Type B pancreatic cell (in vitro differentiated cells): ENCODE data around the gene SEC16A. TPM values are rescaled to one million over a fixed set of nuclear protein-coding genes. Genes with fewer than 3 reads are reported as not detected.

Experiments used
- DNase-seq: peaks from one replicate; pipeline ENCODE4 v3.0.0; 2021; ENCODE audit warnings: mixed read lengths; ENCODE audit not compliant: unreplicated experiment; ENCODE audit errors: extremely low spot score
- H3K27ac Mint-ChIP-seq: 2 replicates; pipeline ENCODE4 v1.8.0; 2021; ENCODE audit warnings: mild to moderate bottlenecking, mixed read lengths
- H3K27me3 Mint-ChIP-seq: 2 replicates; pipeline ENCODE4 v1.8.0; 2021; ENCODE audit warnings: mixed read lengths
- H3K36me3 Mint-ChIP-seq: 2 replicates; pipeline ENCODE4 v1.8.0; 2021; ENCODE audit warnings: mixed read lengths
- H3K4me1 Mint-ChIP-seq: one replicate; pipeline ENCODE4 v1.8.0; 2021; ENCODE audit warnings: mixed read lengths; ENCODE audit not compliant: unreplicated experiment
- H3K4me3 Mint-ChIP-seq: 2 replicates; pipeline ENCODE4 v1.8.0; 2021; ENCODE audit warnings: mild to moderate bottlenecking, mixed read lengths
- H3K9me3 Mint-ChIP-seq: 2 replicates; pipeline ENCODE4 v1.8.0; 2021; ENCODE audit warnings: mixed read lengths
- total RNA-seq: library from RNA; stranded (reverse); gene quantifications from 2 replicates; pipeline ENCODE4 v1.2.1, GENCODE V29; 2021; ENCODE audit warnings: low replicate concordance
- TF ChIP-seq, protein P1 (sequence below): fragments of 200-600 bp; sonication (generic); conservative IDR thresholded peaks from 2 replicates; pipeline ENCODE4 v1.5.0; 2021; ENCODE audit warnings: antibody characterized with exemption, mild to moderate bottlenecking

SEC16A gene
- total RNA-seq, 1 donor from 2014 or later: 74.6 TPM

DNA sequence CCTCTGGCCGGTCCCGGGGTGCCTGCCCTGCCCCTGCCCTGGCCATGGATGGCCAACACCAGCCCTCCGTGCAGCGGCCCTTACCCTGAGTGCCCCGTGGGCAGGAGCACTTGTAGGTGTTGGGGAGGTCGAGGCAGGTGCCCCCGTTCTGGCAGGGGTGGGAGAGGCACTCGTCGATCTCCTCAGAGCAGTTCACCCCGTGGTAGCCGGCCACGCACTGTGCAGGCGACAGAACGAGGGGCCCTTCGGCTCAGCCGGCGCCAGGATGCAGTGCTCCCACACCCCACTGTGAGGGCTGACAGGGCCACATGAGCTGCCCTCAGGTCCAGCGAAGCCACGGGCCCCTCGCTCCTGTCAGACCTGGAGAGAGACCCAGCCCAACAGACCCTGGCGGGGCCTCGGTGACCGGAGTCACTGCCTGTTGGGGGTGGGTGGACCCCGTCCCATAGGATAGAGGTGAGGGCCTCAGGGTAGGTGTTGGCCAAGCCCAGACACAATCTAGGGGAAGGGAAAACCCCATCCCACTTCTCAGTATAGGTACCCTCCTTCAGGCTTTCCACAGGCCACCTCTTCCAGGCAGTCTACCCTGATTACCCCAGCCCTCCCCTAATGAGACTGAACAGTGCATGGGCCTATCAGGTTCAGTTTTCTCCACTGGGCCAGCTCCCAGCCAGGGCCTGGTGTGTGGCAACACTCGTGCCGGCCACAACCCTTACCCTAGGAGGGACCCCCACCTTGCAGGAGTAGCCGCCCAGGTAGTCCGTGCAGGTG lies 24.6 kb upstream of the SEC16A start:
- no peak overlapping the region for H3K27ac Mint-ChIP-seq
- H3K4me1 Mint-ChIP-seq: no peaks in the 10 kb centered on the region
- TF ChIP-seq, protein P1, sequence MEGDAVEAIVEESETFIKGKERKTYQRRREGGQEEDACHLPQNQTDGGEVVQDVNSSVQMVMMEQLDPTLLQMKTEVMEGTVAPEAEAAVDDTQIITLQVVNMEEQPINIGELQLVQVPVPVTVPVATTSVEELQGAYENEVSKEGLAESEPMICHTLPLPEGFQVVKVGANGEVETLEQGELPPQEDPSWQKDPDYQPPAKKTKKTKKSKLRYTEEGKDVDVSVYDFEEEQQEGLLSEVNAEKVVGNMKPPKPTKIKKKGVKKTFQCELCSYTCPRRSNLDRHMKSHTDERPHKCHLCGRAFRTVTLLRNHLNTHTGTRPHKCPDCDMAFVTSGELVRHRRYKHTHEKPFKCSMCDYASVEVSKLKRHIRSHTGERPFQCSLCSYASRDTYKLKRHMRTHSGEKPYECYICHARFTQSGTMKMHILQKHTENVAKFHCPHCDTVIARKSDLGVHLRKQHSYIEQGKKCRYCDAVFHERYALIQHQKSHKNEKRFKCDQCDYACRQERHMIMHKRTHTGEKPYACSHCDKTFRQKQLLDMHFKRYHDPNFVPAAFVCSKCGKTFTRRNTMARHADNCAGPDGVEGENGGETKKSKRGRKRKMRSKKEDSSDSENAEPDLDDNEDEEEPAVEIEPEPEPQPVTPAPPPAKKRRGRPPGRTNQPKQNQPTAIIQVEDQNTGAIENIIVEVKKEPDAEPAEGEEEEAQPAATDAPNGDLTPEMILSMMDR: no peak
- no peaks in the 10 kb centered on the region for H3K27me3 Mint-ChIP-seq
- DNase-seq: no peak
- H3K9me3 Mint-ChIP-seq: no peaks in the 10 kb centered on the region
- H3K36me3 Mint-ChIP-seq: peaks cover 4% of the 10 kb centered on the region
- H3K4me3 Mint-ChIP-seq: no peak overlapping the region

DNA sequence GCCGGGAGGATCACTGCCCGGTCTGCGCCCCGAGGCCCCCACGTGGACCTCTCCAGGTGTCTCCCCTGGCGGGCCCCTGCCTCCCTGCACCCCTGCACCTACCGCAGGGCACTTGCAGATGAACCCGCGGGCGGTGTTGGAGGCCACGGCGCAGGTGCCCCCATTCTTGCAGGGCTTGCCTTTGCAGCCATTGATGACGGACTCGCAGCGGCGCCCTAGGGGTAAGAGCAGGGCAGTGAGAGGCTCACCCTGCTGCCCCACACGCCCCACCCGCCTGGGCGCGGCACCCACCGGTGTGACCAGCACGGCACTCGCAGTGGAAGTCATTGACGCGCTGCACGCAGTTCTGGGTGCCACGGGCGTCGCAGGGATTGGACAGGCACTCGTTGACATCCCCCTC lies 23.6 kb upstream of the SEC16A start:
- Mint-ChIP-seq H3K36me3 (peaks cover 4% of the 10 kb centered on the region), H3K27ac (no peak overlapping the region), H3K27me3 (no peaks in the 10 kb centered on the region), H3K4me3 (no peak overlapping the region), H3K4me1 (no peaks in the 10 kb centered on the region), H3K9me3 (no peaks in the 10 kb centered on the region)
- TF ChIP-seq, protein P1: no peak
- DNase-seq: no peak

DNA sequence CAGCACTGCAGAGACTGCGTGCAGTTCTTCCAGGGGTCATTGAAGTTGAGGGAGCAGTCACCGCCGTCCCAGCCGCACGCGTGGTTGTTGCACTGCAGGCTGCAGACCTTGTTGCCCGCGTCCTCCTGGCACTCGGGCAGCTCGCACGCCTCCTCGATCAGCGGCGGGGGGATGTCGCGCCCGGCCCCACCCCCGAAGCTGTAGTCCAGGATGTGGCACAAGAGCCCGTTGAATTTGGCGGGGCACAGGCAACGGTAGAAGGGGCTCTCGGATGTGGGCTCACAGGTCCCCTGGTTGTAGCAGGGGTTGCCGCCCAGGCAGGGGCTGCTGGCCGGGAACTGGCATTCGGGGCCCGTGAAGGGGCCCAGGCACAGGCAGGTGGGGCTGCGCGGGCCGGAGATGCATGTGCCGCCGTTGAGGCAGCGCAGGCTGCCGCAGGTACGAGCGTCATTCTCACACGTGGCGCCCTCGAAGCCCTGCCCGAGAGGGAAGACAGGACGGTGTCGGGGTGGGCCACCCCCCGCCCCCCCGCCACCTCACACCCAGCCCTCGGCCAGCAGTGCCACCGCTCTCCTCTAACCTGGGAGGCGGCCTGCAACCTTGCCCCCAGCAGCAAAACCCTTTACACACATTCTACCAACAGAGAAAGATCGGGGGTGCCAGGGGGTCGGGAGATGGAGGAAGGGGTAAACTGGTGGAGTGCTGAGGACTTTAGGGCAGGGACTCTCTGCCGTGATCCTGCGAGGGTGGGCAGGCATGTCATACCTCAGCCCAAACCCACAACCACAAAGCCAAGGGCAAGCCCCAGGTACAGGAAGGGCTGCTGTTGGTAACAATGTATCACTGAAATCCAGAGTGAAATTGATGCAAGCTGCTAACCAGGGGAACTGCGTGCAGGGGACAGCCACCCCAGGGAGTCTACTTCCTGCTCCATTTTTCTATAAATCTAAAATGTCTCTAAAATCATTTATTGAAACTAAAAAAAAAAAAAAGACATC lies 22.9 kb upstream of the SEC16A start:
- TF ChIP-seq, protein P1: no peak
- H3K4me1 Mint-ChIP-seq: no peaks in the 10 kb centered on the region
- H3K36me3 Mint-ChIP-seq: peaks cover 4% of the 10 kb centered on the region
- no peaks in the 10 kb centered on the region for H3K9me3 Mint-ChIP-seq
- DNase-seq: no peak
- no peak overlapping the region for H3K4me3 Mint-ChIP-seq
- no peaks in the 10 kb centered on the region for H3K27me3 Mint-ChIP-seq
- no peak overlapping the region for H3K27ac Mint-ChIP-seq

DNA sequence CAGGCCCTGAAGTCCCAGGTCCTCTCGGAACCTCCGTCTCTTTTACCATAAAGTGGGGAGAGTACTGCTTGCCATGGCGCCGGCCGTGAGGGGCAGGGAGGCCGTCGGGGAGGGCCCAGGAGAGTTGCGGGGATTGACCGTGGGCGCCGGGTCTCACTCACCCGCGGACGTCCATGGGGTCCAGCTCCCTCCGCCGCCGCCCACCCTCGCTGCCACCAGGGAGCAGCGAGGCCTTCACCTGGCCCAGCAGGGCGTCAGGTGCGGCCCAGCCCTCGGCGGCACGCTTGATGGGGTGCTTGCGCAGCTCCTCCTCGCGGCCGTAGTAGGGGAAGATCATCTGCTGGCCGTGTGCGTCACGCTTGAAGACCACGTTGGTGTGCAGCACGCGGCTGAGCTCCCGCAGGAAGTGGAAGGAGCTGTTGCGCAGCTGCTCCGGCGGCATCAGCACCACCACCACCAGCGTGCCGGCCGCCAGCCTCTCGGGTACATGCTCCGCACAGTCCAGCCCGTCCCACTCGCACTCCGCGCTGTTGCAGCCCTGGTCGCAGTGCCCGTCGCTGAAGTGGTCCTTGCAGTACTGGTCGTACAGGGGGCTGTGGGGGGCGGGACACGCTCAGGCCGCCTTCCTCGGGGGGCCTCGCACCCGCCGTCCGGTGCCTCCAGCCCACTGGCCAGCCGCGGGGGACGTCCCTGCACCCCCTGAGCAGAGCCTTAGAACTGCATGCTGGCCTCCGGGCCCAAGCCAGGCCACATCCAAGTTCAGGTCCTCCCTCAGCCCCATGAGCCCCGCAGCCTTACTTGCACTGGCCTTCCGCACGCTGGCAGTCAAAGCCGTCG lies 21.9 kb upstream of the SEC16A start:
- TF ChIP-seq, protein P1: no peak
- no peak for DNase-seq
- Mint-ChIP-seq H3K4me3 (no peak overlapping the region), H3K27ac (no peak overlapping the region), H3K27me3 (no peaks in the 10 kb centered on the region), H3K4me1 (no peaks in the 10 kb centered on the region), H3K36me3 (peaks cover 4% of the 10 kb centered on the region), H3K9me3 (no peaks in the 10 kb centered on the region)

DNA sequence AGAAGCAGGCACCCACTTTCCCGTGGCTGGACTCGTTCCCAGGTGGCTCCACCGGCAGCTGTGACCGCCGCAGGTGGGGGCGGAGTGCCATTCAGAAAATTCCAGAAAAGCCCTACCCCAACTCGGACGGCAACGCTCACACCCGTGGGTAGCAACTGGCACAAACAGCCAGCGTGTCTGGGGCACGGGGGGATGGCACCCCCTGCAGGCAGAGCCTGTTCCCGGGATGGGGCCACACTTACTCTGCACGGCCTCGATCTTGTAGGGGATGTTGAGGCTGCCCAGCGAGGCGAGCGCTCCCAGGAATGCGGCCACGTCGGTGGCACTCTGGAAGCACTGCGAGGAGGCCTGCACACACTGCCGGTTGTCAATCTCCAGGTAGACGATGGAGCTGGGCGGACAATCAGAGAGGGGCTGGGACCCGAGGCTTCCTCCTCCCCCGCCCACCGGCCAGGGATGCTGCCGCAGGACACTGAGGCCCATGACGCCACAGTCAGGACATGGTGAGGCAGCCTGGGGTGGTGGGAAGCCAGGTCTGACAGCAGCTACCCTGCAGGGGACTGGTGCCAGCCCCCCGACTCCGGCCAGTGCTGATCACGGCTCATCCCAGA lies 20.2 kb upstream of the SEC16A start:
- Mint-ChIP-seq H3K27ac (no peak overlapping the region), H3K36me3 (peaks cover 4% of the 10 kb centered on the region), H3K9me3 (no peaks in the 10 kb centered on the region), H3K27me3 (no peaks in the 10 kb centered on the region), H3K4me1 (no peaks in the 10 kb centered on the region), H3K4me3 (no peak overlapping the region)
- no peak for DNase-seq
- TF ChIP-seq, protein P1: no peak
